GM12878 (cell line): ENCODE data around the gene PDE10A. TPM values are rescaled to one million over a fixed set of nuclear protein-coding genes. Genes with fewer than 3 reads are reported as not detected.

Experiments used
- ATAC-seq: fragments of 200-7000 bp; cut with Tn5 transposase; 3 replicates; pipeline ENCODE4 v1.9.1; 2020; ENCODE audit warnings: mild to moderate bottlenecking, moderate library complexity
- BruUV-seq: library from RNA; stranded (reverse); fragments of 400-500 nt; replicated peaks from 2 replicates; lab custom pipeline; 2021; lab: Mats Ljungman, UMichigan
- CTCF ChIA-PET: fragments of 300-600 bp; sonication (Branson Sonifier 250); formaldehyde crosslinking; extraction: SDS; loops from one replicate; lab custom pipeline; 2021; ENCODE audit warnings: inconsistent platforms; lab: Yijun Ruan, JAX
- POLR2A ChIA-PET: fragments of 350-600 bp; formaldehyde crosslinking; extraction: SDS; loops from one replicate; lab custom pipeline; 2021; ENCODE audit warnings: inconsistent platforms; lab: Charles Lee
- RAD21 ChIA-PET: fragments of 300-600 bp; sonication (Branson Sonifier 250); formaldehyde crosslinking; loops from one replicate; lab custom pipeline; 2023; ENCODE audit warnings: antibody characterized with exemption; ENCODE audit not compliant: unreplicated experiment; lab: Charles Lee
- SMC1A ChIA-PET: fragments of 300-600 bp; sonication (Branson Sonifier 250); formaldehyde crosslinking; loops from one replicate; lab custom pipeline; 2023; ENCODE audit not compliant: unreplicated experiment, uncharacterized antibody; lab: Charles Lee
- DNase-seq: peaks from one replicate; pipeline ENCODE4 v3.0.0-alpha.2; 2011; ENCODE audit warnings: low read depth, low spot score
- FAIRE-seq: peaks from 3 replicates; lab custom pipeline; 2011; peaks lifted over from hg19 to GRCh38; lab: Jason Lieb, UNC
- H2AFZ ChIP-seq: 2 replicates; pipeline ENCODE4 v1.6.0; 2011; ENCODE audit warnings: low read depth, low read length, control low read depth; ENCODE audit not compliant: control insufficient read depth
- H3K27ac ChIP-seq: 2 replicates; pipeline ENCODE4 v1.5.1; 2011; ENCODE audit warnings: control low read depth; ENCODE audit not compliant: control insufficient read depth, insufficient read depth
- H3K27me3 ChIP-seq, 2 experiments: replicated peaks in 1 of 2; 2 replicates each; pipeline versions ENCODE4 v1.6.0 to v1.6.1; 2011; ENCODE audit warnings: low read length in 1 of 2; ENCODE audit not compliant: control insufficient read depth in 2 of 2, insufficient read depth in 2 of 2
- H3K36me3 ChIP-seq, 2 experiments: 2 replicates each; pipeline ENCODE4 v1.5.1; 2011; ENCODE audit warnings: low read length in 1 of 2; ENCODE audit not compliant: control insufficient read depth in 2 of 2, insufficient read depth in 2 of 2
- H3K4me1 ChIP-seq: 2 replicates; pipeline ENCODE4 v1.6.1; 2011; ENCODE audit warnings: mild to moderate bottlenecking, low read length, moderate library complexity, mixed read lengths; ENCODE audit not compliant: control insufficient read depth, insufficient read depth
- H3K4me2 ChIP-seq: 2 replicates; pipeline ENCODE4 v1.6.0; 2011; ENCODE audit warnings: control low read depth; ENCODE audit not compliant: control insufficient read depth, insufficient read depth
- H3K4me3 ChIP-seq: fragments of 200-600 bp; sonication (generic); 2 replicates; pipeline ENCODE4 v1.5.1; 2016
- H3K79me2 ChIP-seq: 2 replicates; pipeline ENCODE4 v1.6.0; 2011; ENCODE audit warnings: low read length; ENCODE audit not compliant: control insufficient read depth, insufficient read depth
- H3K9ac ChIP-seq: 2 replicates; pipeline ENCODE4 v1.8.0; 2011; ENCODE audit warnings: low read length, control low read depth, mixed read lengths; ENCODE audit not compliant: control insufficient read depth, insufficient read depth
- H3K9me3 ChIP-seq: replicated peaks from 3 replicates; pipeline ENCODE4 v1.5.1; 2011; ENCODE audit warnings: mild to moderate bottlenecking, low read length; ENCODE audit not compliant: control insufficient read depth, insufficient read depth
- H4K20me1 ChIP-seq: 2 replicates; pipeline ENCODE4 v1.6.0; 2011; ENCODE audit not compliant: control insufficient read depth, insufficient read depth
- CBFB ChIP-seq: IDR thresholded peaks from 2 replicates; pipeline ENCODE4 v1.6.1; 2016; ENCODE audit warnings: antibody characterized with exemption, low read depth
- CBX3 ChIP-seq: fragments of 200-600 bp; sonication (generic); IDR thresholded peaks from 2 replicates; pipeline ENCODE4 v1.6.1; 2016; ENCODE audit warnings: low read depth, borderline replicate concordance
- CEBPB ChIP-seq, 2 experiments: fragments of 150-350 bp in 1 of 2; IDR thresholded peaks; 2 replicates each; pipeline ENCODE4 v1.6.1; 2012 to 2014; ENCODE audit warnings: low read depth in 2 of 2, low read length in 2 of 2, borderline replicate concordance in 1 of 2, inconsistent platforms in 1 of 2
- E2F4 ChIP-seq: IDR thresholded peaks from 2 replicates; pipeline ENCODE4 v1.6.1; 2012; ENCODE audit warnings: low read depth, low read length, improper control_type of control experiment
- FOS ChIP-seq: IDR thresholded peaks from 3 replicates; pipeline ENCODE4 v1.6.1; 2011; ENCODE audit warnings: borderline replicate concordance; ENCODE audit not compliant: insufficient read length; ENCODE audit errors: extremely low read depth
- IKZF1 ChIP-seq: fragments of 450-650 bp; conservative IDR thresholded peaks from 2 replicates; pipeline ENCODE4 v1.6.1; 2017; ENCODE audit warnings: antibody characterized with exemption, mild to moderate bottlenecking
- IRF4 ChIP-seq: IDR thresholded peaks from 2 replicates; pipeline ENCODE4 v1.6.1; 2011; ENCODE audit warnings: low read depth, low read length
- JUNB ChIP-seq: IDR thresholded peaks from 2 replicates; pipeline ENCODE4 v1.6.1; 2016; ENCODE audit warnings: antibody characterized with exemption, mild to moderate bottlenecking
- MEF2A ChIP-seq: IDR thresholded peaks from 2 replicates; pipeline ENCODE4 v1.6.1; 2011; ENCODE audit warnings: low read depth, mild to moderate bottlenecking, low read length, moderate library complexity; ENCODE audit not compliant: insufficient read depth
- NR2C2 ChIP-seq: IDR thresholded peaks from 2 replicates; pipeline ENCODE4 v1.6.1; 2011; ENCODE audit warnings: borderline replicate concordance, low read depth; ENCODE audit not compliant: control insufficient read depth, insufficient read length
- PML ChIP-seq: IDR thresholded peaks from 2 replicates; pipeline ENCODE4 v1.6.1; 2012; ENCODE audit warnings: low read length, inconsistent platforms
- RAD21 ChIP-seq: IDR thresholded peaks from 2 replicates; pipeline ENCODE4 v1.6.1; 2011; ENCODE audit warnings: mild to moderate bottlenecking, low read depth, low read length, moderate library complexity; ENCODE audit not compliant: insufficient read depth
- RBBP5 ChIP-seq: fragments of 200-600 bp; sonication (generic); conservative IDR thresholded peaks from 2 replicates; pipeline ENCODE4 v1.6.1; 2016
- SMAD5 ChIP-seq: IDR thresholded peaks from 2 replicates; pipeline ENCODE4 v1.6.1; 2016; ENCODE audit warnings: antibody characterized with exemption, low read depth
- STAT3 ChIP-seq: IDR thresholded peaks from 2 replicates; pipeline ENCODE4 v1.6.1; 2011; ENCODE audit warnings: low read depth, low read length, improper control_type of control experiment
- ZSCAN29 ChIP-seq: fragments of 450-650 bp; IDR thresholded peaks from 2 replicates; pipeline ENCODE4 v1.6.1; 2017; ENCODE audit warnings: mild to moderate bottlenecking, moderate library complexity
- WGBS: methylation state at CpG from one replicate; pipeline ENCODE4 v1.1.6; 2016; ENCODE audit warnings: low lambda C conversion rate; ENCODE audit not compliant: insufficient replicate concordance, insufficient coverage; ENCODE audit errors: missing lambda C conversion rate; 5-methylcytosine and 5-hydroxymethylcytosine counted together
- in situ Hi-C: fragments of 300-500 bp; cut with MboI; formaldehyde crosslinking; loops from 9 replicates; pipeline ENCODE4 v1.14.3; 2018; ENCODE audit warnings: mixed read lengths
- intact Hi-C: fragments of 100-400 bp; cut with micrococcal nuclease; formaldehyde crosslinking; loops from one replicate; pipeline ENCODE4 v1.14.2; 2022; ENCODE audit not compliant: unreplicated experiment
- polyA plus RNA-seq, 11 experiments: library from polyadenylated mRNA; depleted of rRNA in 4 of 11; unstranded in 6 of 11; stranded (reverse) in 5 of 11; fragments of >200 nt; fragmentation: Nextera tagmentation in 4 of 11; fragmentation: Illumina TruSeq in 1 of 11; extraction: Ambion mirVana in 4 of 11; extraction: Trizol in 1 of 11; gene quantifications; 1 replicate in 1 of 11; 2 replicates in 10 of 11; pipeline versions ENCODE4 v1.2.1 to v1.2.3, GENCODE V29; 2011 to 2016; ENCODE audit warnings: inconsistent platforms in 2 of 11, missing spikeins in 2 of 11, low read depth in 1 of 11
- total RNA-seq, 4 experiments: library from RNA; depleted of rRNA in 3 of 4; stranded (reverse); fragments of >200 nt in 3 of 4; fragmentation: Illumina TruSeq in 1 of 4; extraction: Trizol in 1 of 4; gene quantifications; 2 replicates each; pipeline versions ENCODE4 v1.2.1 to v1.2.3, GENCODE V29; 2013 to 2021
- TF ChIP-seq, protein P1 (sequence below): IDR thresholded peaks from 2 replicates; pipeline ENCODE4 v1.6.1; 2011; ENCODE audit warnings: low read depth, mild to moderate bottlenecking, low read length, moderate library complexity, borderline replicate concordance; ENCODE audit errors: extremely low read depth

The PDE10A gene
- total and polyA plus RNA-seq, 10 of the 15 experiments (the other 5 are each of a cell fraction or from before 2014, with no cell fraction given): under 0.01 to 1.3 (median 0.03) TPM; not detected in 2

GRCh38 chr6:165365371-165365770 is 297.7 kb downstream of the PDE10A start (continued):
- no peak for TF ChIP-seq CBX3
- TF ChIP-seq CEBPB (IDR thresholded peaks at IDR 0.05; ENCODE audit: borderline replicate concordance in 1 of 2, low read depth in 2 of 2, low read length in 2 of 2): no peak
- TF ChIP-seq E2F4: no peak
- TF ChIP-seq ZSCAN29: no peak
- TF ChIP-seq IRF4: no peak
- no peak for TF ChIP-seq CBFB
- no peak for TF ChIP-seq FOS
- TF ChIP-seq, all 136 proteins: peak for 0

DNA sequence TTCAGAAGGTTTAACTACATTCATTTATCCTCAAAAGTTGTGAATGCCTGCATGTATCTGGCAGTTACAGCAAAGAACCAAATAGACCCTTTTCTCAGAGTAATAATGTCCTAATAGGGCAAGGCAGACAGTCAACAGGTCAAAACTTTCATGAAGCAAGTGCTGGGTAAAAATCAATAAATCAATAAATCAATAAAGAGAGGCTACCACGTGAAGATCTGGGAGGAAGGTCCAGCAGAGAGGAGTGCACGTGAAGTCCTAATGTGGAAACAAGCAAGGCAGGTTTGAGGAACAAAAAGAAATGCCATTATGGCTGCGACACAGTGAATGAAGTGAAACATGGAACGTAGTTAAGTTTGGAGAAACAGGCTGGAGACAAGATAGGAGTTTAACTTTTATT is 317.3 kb downstream of the PDE10A start:
- Histone ChIP-seq H3K4me1 (no peaks in the 10 kb centered on the region), H3K9me3 (no peaks in the 10 kb centered on the region), H3K27me3 (no peaks in the 10 kb centered on the region), H3K36me3 (no peaks in the 10 kb centered on the region), H3K79me2 (no peaks in the 10 kb centered on the region), H2AFZ (no peak overlapping the region), H3K27ac (no peak overlapping the region), H4K20me1 (no peaks in the 10 kb centered on the region), H3K4me3 (no peak overlapping the region), H3K9ac (no peak overlapping the region), H3K4me2 (no peak overlapping the region)
- in situ Hi-C loops: no loop called here
- ChIA-PET RAD21 (no interaction called here), CTCF (no interaction called here), SMC1A (no interaction called here), POLR2A (no interaction called here)
- FAIRE-seq (no peak), DNase-seq (no peak), ATAC-seq (no peak)
- no TSS peak for BruUV-seq
- intact Hi-C loops: no loop called here
- 45% methylated on average over 4 of the region's 4 CpGs for whole genome bisulfite sequencing
- TF ChIP-seq RBBP5 (no peak), MEF2A (no peak), NR2C2 (no peak), RAD21 (no peak), STAT3 (no peak), IKZF1 (no peak), PML (no peak), SMAD5 (no peak), JUNB (no peak)
- TF ChIP-seq, protein P1, sequence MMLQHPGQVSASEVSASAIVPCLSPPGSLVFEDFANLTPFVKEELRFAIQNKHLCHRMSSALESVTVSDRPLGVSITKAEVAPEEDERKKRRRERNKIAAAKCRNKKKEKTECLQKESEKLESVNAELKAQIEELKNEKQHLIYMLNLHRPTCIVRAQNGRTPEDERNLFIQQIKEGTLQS: no peak
